Testis (tissue), 5 donors: ENCODE results near the gene TRIM48. TPM values are rescaled to one million over a fixed set of nuclear protein-coding genes. Genes with fewer than 3 reads are reported as not detected.
"Not testable (repeated sequence)": the region's sequence is repeated elsewhere in the genome, so short reads cannot be mapped to it uniquely, and the experiment has no call there.

Experiments
- DNase-seq: peaks from one replicate; pipeline ENCODE4 v3.0.0-alpha.2; 2019
- H3K27ac ChIP-seq, 2 donors: fragments of 200-600 bp; sonication (generic); one replicate each; pipeline ENCODE4 v1.5.1; 2019
- H3K27me3 ChIP-seq: fragments of 200-600 bp; sonication (generic); one replicate; pipeline ENCODE4 v1.5.1; 2019
- H3K36me3 ChIP-seq: fragments of 200-600 bp; sonication (generic); one replicate; pipeline ENCODE4 v1.5.1; 2017; ENCODE audit warnings: low read depth; ENCODE audit errors: missing control alignments
- H3K4me1 ChIP-seq: fragments of 200-600 bp; sonication (generic); one replicate; pipeline ENCODE4 v1.5.1; 2019
- H3K4me3 ChIP-seq, 2 donors: fragments of 200-600 bp; sonication (generic); one replicate each; pipeline ENCODE4 v1.5.1; 2017 to 2019
- H3K9me3 ChIP-seq: fragments of 200-600 bp; sonication (generic); one replicate; pipeline ENCODE4 v1.5.1; 2017
- POLR2A ChIP-seq: fragments of 450-650 bp; IDR thresholded peaks from one replicate; pipeline ENCODE4 v1.6.1; 2017; ENCODE audit warnings: antibody characterized with exemption, mild to moderate bottlenecking, moderate library complexity
- WGBS, 2 donors: methylation state at CpG; one replicate each; pipeline ENCODE4 v1.1.5; 2018; 5-methylcytosine and 5-hydroxymethylcytosine counted together
- intact Hi-C: fragments of 100-400 bp; cut with DNase I; formaldehyde crosslinking; loops from one replicate; pipeline ENCODE4 v1.15.1; 2023; ENCODE audit warnings: low total_unique reads
- long read RNA-seq, 2 donors: transcript quantifications; one replicate each; lab custom pipeline, GENCODE V29; 2026
- polyA plus RNA-seq: library from polyadenylated mRNA; stranded (reverse); fragments of 350-450 nt; fragmentation: Illumina TruSeq; extraction: RNeasy Lipid Tissue Mini Kit (QIAGEN cat#74804); gene quantifications from one replicate; pipeline ENCODE4 v1.2.3, GENCODE V29; 2014; ENCODE audit warnings: low read depth, low replicate concordance; ENCODE audit not compliant: insufficient read depth
- small RNA-seq, 2 donors: library from RNA; depleted of rRNA; stranded (forward); fragments of <200 nt; gene quantifications; one replicate each; pipeline ENCODE3, GENCODE V24; 2016
- total RNA-seq, 2 donors: library from RNA; depleted of rRNA; stranded (reverse); fragments of >200 nt; gene quantifications; one replicate each; pipeline ENCODE4 v1.2.3, GENCODE V29; 2016
- TF ChIP-seq, protein P1 (sequence below), 3 experiments: fragments of 450-650 bp in 2 of 3; fragments of 200-600 bp in 1 of 3; sonication (generic) in 1 of 3; IDR thresholded peaks; one replicate each; pipeline ENCODE4 v1.5.1; 2016 to 2019; ENCODE audit warnings: antibody characterized with exemption in 3 of 3, mild to moderate bottlenecking in 2 of 3, moderate library complexity in 1 of 3

TRIM48 gene
- total RNA-seq (not detected), polyA plus RNA-seq (not detected)
- long read RNA-seq, donor 1: 0 reads
- long read RNA-seq, donor 2: 0 reads

GRCh38 chr11:55261855-55262254 lies at the start of gene TRIM48:
Gene TRIM48 (plus strand): TSS chr11:55262155. CDS start chr11:55262268, 113 bp downstream.
- H3K4me3 ChIP-seq, H3K4me1 ChIP-seq, H3K9me3 ChIP-seq, H3K27ac ChIP-seq, intact Hi-C loops, H3K27me3 ChIP-seq, H3K36me3 ChIP-seq, DNase-seq: not testable (repeated sequence)
- WGBS, 2 donors: 41 to 59% methylated on average over 2 of the region's 2 CpGs

- H3K27me3 ChIP-seq, H3K4me3 ChIP-seq, H3K9me3 ChIP-seq, H3K4me1 ChIP-seq, intact Hi-C loops, H3K36me3 ChIP-seq, H3K27ac ChIP-seq, DNase-seq: not testable (repeated sequence)
- WGBS, 2 donors: 60% methylated on average over 5 of the region's 5 CpGs; no CpG with 5 or more reads in 1 of the 2 donors
Measured at GRCh38 chr11:55238316-55238715, 23.6 kb upstream of the TRIM48 start.

DNA sequence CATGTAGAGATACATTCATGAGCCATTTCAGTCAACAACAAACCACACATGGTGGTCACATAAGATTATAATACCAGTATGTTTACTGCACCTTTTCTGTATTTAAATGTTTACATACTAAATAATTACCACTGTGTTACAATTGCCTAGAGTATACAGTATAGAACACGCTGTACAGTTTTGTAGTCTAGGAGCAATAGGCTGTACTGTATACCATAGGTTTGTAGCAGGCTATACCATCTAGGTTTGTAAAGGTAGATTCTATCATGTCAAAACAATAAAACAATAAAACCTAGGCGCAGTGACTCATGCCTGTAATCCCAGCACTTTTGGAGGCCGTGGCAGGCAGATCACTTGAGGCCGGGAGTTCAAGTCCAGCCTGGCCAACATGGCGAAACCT lies 1.1 kb downstream of the TRIM48 start:
- WGBS, 2 donors: 71 to 80% methylated on average over 5 of the region's 5 CpGs
- TF ChIP-seq, protein P1, sequence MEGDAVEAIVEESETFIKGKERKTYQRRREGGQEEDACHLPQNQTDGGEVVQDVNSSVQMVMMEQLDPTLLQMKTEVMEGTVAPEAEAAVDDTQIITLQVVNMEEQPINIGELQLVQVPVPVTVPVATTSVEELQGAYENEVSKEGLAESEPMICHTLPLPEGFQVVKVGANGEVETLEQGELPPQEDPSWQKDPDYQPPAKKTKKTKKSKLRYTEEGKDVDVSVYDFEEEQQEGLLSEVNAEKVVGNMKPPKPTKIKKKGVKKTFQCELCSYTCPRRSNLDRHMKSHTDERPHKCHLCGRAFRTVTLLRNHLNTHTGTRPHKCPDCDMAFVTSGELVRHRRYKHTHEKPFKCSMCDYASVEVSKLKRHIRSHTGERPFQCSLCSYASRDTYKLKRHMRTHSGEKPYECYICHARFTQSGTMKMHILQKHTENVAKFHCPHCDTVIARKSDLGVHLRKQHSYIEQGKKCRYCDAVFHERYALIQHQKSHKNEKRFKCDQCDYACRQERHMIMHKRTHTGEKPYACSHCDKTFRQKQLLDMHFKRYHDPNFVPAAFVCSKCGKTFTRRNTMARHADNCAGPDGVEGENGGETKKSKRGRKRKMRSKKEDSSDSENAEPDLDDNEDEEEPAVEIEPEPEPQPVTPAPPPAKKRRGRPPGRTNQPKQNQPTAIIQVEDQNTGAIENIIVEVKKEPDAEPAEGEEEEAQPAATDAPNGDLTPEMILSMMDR (IDR thresholded peaks at IDR 0.05): no peak
- no peak for TF ChIP-seq POLR2A
- no peak overlapping the region for H3K4me3 ChIP-seq
- no peaks in the 10 kb centered on the region for H3K27me3 ChIP-seq
- no peaks in the 10 kb centered on the region for H3K4me1 ChIP-seq
- no peaks in the 10 kb centered on the region for H3K36me3 ChIP-seq
- no peaks in the 10 kb centered on the region for H3K9me3 ChIP-seq
- intact Hi-C loops: no loop called here
- DNase-seq: no peak
- H3K27ac ChIP-seq: no peak overlapping the region

Small RNA genes lying within 50 kb of the gene (small RNA-seq; reads per million reads assigned to genes)
- 0 reads per million in 2 donors for gene AP005597.4

Other genes starting within 250 kb of the TRIM48 start
- gene OR4A16, start 81.0 kb downstream of the TRIM48 start, total RNA-seq: under 1 TPM; 0.47 to 0.50 TPM
- gene OR4A16, start 81.0 kb downstream of the TRIM48 start, polyA plus RNA-seq: not detected
- gene OR4A15, start 105.8 kb downstream of the TRIM48 start, total RNA-seq: not detected
- gene OR4A15, start 105.8 kb downstream of the TRIM48 start, polyA plus RNA-seq: not detected